ENCODE results near the gene FAIM. TPM values are rescaled to one million over a fixed set of nuclear protein-coding genes. Genes with fewer than 3 reads are reported as not detected.

FAIM gene
- total RNA-seq, 1 experiment from 2014 or later: 11.0 TPM

- DNase-seq: no peak
- no peak overlapping the region for H4K5ac ChIP-seq (ENCODE audit: insufficient read length, low read depth, low read length)
- H2BK120ac ChIP-seq (ENCODE audit: low read depth, low read length, poor library complexity, severe bottlenecking): no peak overlapping the region
- H2BK15ac ChIP-seq (ENCODE audit: low read depth, low read length): no peak overlapping the region
- no peak overlapping the region for H3K9ac ChIP-seq (ENCODE audit: extremely low read depth, insufficient read length, low read length)
- no peaks in the 10 kb centered on the region for H3K79me1 ChIP-seq (ENCODE audit: insufficient read depth, low read depth, low read length, poor library complexity, severe bottlenecking)
- no peak overlapping the region for H2BK5ac ChIP-seq (ENCODE audit: insufficient read length, low read length)
- Mint-ChIP-seq H3K4me3 (no peak overlapping the region), H3K36me3 (ENCODE audit: insufficient read depth in 1 of 3, low read depth in 3 of 3) (no peaks in the 10 kb centered on the region), H3K27ac (no peak overlapping the region), H3K27me3 (ENCODE audit: low read depth) (no peaks in the 10 kb centered on the region), H3K4me1 (no peaks in the 10 kb centered on the region), H3K9me3 (no peaks in the 10 kb centered on the region)
- no peak overlapping the region for H3K56ac ChIP-seq (ENCODE audit: insufficient read length, low read depth, low read length)
- H3K4ac ChIP-seq (ENCODE audit: low read depth, low read length): no peak overlapping the region
- H4K8ac ChIP-seq (replicated peaks; ENCODE audit: insufficient read length, low read depth, low read length): no peak overlapping the region
- no peaks in the 10 kb centered on the region for H3K9me3 ChIP-seq (ENCODE audit: control insufficient read depth, low read depth, low read length)
- no peak overlapping the region for H2AK5ac ChIP-seq (ENCODE audit: insufficient read length, low read length)
- H2AFZ ChIP-seq (ENCODE audit: low read length): no peak overlapping the region
- H2BK20ac ChIP-seq (ENCODE audit: low read depth, low read length, poor library complexity, severe bottlenecking): no peak overlapping the region
- no peak overlapping the region for H3T11ph ChIP-seq (ENCODE audit: low read length)
- H3K4me1 ChIP-seq (ENCODE audit: insufficient read depth, low read length): no peaks in the 10 kb centered on the region
- H4K20me1 ChIP-seq (ENCODE audit: control insufficient read depth, insufficient read depth, insufficient read length): no peaks in the 10 kb centered on the region
- H4K91ac ChIP-seq (ENCODE audit: insufficient read length, low read depth, low read length): no peak overlapping the region
- H3K23ac ChIP-seq (ENCODE audit: insufficient read length, low read depth, low read length): no peak overlapping the region
- H3K14ac ChIP-seq (ENCODE audit: insufficient read depth, low read length): no peak overlapping the region
- TF ChIP-seq CTCF (conservative IDR thresholded peaks at IDR 0.05): no peak
- no peaks in the 10 kb centered on the region for H3K27me3 ChIP-seq (ENCODE audit: insufficient read depth, low read length)
- no peak overlapping the region for H3K18ac ChIP-seq (ENCODE audit: insufficient read length, low read depth, low read length)
- H3K27ac ChIP-seq (ENCODE audit: insufficient read length, low read depth, low read length): no peak overlapping the region
- H3K79me2 ChIP-seq (ENCODE audit: insufficient read depth, low read length): no peaks in the 10 kb centered on the region
- no peak overlapping the region for H2BK12ac ChIP-seq (ENCODE audit: insufficient read length, low read depth, low read length)
- H3K4me2 ChIP-seq (ENCODE audit: insufficient read depth, insufficient read length, low read length): no peak overlapping the region
- no peaks in the 10 kb centered on the region for H3K23me2 ChIP-seq (ENCODE audit: insufficient read length, low read depth, low read length, poor library complexity, severe bottlenecking)
Observed at GRCh38 chr3:138624518-138624917, 15.9 kb downstream of the FAIM start.

Data from H9 (cell line).